CD1c-positive myeloid dendritic cell (primary cell): Measurements from ENCODE around the gene HLA-DQA2.
"Not testable (repeated sequence)": the region's sequence is repeated elsewhere in the genome, so short reads cannot be mapped to it uniquely, and the experiment has no call there.

Experiments used
- DNase-seq: peaks from one replicate; pipeline ENCODE4 v3.0.0-alpha.2; 2016; ENCODE audit errors: extremely low spot score

The HLA-DQA2 gene

DNA sequence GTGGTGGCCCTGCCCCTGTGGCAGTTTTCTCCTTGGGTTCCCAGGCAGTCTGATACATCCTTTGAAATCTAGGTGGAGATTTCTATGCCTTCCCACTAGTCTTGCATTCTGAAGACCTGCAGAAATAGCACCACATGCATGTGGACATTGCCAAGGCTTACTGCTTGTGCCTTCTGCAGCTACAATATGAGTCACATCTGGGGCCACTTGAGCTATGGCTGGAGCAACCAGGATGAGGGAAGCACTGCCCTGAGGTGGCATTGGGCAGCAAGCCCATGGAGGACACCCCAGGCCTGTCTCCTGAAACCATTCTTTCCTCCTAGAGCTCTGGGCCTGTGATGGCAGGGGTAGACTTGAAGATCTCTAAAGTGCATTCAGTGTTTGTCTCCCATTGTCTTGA, 37.8 kb downstream of the HLA-DQA2 start:
- DNase-seq = no peak

DNA sequence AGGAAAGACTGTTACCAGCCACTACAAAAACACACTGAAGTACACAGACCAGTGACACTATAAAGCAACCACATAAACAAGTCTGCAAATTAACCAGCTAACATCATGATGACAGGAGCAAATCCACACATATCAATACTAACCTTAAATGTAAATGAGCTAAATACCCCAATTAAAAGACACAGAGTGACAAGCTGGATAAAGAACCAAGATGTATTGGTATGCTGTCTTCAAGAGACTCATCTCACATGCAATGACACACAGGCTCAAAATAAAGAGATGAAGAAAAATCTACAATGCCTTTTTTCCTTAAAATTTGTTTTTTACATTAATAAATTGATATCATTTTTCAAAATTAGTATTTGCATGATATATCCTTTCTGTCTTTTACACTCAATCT, 41.7 kb downstream of the HLA-DQA2 start:
- DNase-seq = not testable (repeated sequence)

DNA sequence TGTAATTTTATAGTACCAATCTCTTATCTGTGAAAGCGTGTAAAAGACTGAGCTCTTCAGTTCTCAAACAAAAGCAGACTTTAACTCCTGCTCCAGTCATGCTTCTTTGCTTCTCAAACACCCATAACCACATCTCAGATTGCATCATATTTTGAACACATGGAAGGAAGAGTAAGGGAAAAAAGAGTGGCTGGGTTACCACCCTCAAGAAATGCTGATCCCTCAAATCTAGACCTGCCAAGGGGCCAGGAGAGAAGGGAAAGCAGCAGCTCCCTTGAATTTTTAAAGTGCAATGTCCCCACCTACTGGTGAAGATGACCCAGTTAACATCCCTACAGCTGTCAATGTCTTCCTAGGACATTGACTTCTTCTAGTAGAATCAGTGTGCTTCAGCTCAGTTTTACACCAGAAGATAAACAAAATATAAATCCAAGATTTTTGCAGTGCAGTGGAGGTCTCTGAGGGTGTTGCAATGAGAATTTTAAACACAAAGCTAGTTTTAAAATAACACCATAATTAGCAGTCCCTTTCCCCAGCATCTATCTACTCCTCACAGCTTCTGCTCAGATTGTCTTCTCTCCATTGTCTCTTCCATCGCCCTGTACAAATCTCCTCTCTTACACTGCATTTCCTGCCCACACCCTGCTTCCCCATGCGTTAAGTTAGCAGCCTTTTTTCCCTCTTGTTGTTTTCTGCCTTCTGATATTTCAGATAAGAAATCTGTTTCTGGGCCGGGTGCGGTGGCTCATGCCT, 44.8 kb downstream of the HLA-DQA2 start:
- peak; percentile 87 for DNase-seq

GRCh38 chr6:32790306-32790705, 49.1 kb downstream of the HLA-DQA2 start:
- DNase-seq = no peak

- DNase-seq = no peak
These were observed 51.8 kb downstream of the HLA-DQA2 start for GRCh38 chr6:32792901-32793435.

DNA sequence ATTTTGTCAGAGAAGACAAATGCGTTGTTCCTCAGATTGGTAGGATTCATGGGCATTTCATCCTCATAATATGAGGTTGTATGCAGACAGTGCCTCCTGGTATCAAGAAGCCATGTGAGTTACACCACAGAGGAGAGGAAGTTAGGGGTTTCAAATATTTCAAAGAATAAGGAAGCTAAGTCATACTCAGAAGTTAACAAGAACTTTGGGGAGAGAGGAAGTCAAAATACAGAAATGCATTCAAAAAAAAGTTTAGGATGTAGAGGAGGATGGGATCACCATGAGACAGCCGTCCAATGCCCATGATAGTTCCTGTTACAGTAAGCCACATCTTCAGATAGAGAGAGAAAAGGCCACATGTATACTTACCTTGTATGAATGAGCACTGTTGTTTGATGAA, 53.3 kb downstream of the HLA-DQA2 start:
- DNase-seq = peak; percentile 91
